ENCODE measurements around the gene MGMT. TPM values are rescaled to one million over a fixed set of nuclear protein-coding genes. Genes with fewer than 3 reads are reported as not detected.

MGMT gene
- total RNA-seq, 1 experiment from 2014 or later: 11.5 TPM

- Histone ChIP-seq H3K27ac (ENCODE audit: low read depth, low read length) (no peak overlapping the region), H3K9ac (ENCODE audit: low read length) (no peak overlapping the region), H3K36me3 (ENCODE audit: control insufficient read depth in 1 of 2, insufficient read depth in 2 of 2, low read length in 2 of 2) (no peaks in the 10 kb centered on the region), H3K4me2 (ENCODE audit: low read length) (no peak overlapping the region), H3K27me3 (ENCODE audit: insufficient read depth, low read length) (no peaks in the 10 kb centered on the region), H3K9me2 (ENCODE audit: insufficient read depth) (no peaks in the 10 kb centered on the region), H3K4me1 (ENCODE audit: control insufficient read depth in 1 of 2, insufficient read depth in 2 of 2, low read length in 2 of 2) (no peaks in the 10 kb centered on the region), H3K79me2 (ENCODE audit: insufficient read depth, low read length) (no peaks in the 10 kb centered on the region), H3K4me3 (replicated peaks in 1 of 2; ENCODE audit: low read depth in 1 of 2, low read length in 2 of 2) (no peak overlapping the region), H4K20me1 (ENCODE audit: insufficient read depth) (no peaks in the 10 kb centered on the region), H3K9me3 (ENCODE audit: control insufficient read depth in 1 of 2, insufficient read depth in 1 of 2, low read depth in 1 of 2, low read length in 2 of 2) (no peaks in the 10 kb centered on the region), H2AFZ (ENCODE audit: low read depth, low read length, poor library complexity, severe bottlenecking) (no peak overlapping the region)
- ATAC-seq: no peak
- DNase-seq (ENCODE audit: low read depth, low spot score): no peak
- ChIA-PET RAD21 (ENCODE audit: low non-redundant PET in 1 of 2, low total read pairs in 2 of 2, uncharacterized antibody in 2 of 2, unreplicated experiment in 2 of 2) (no interaction called here), POLR2A (no interaction called here), CTCF (no interaction called here)
- TF ChIP-seq SRF (IDR thresholded peaks at IDR 0.05; ENCODE audit: low read depth): no peak
- TF ChIP-seq SIN3A (IDR thresholded peaks at IDR 0.05; ENCODE audit: low read depth): no peak
- TF ChIP-seq EGR1 (IDR thresholded peaks at IDR 0.05; ENCODE audit: low read depth): no peak
- no peak for TF ChIP-seq TCF7L2 (IDR thresholded peaks at IDR 0.05; ENCODE audit: borderline replicate concordance, extremely low read depth, insufficient read depth, insufficient read length)
- no TSS peak for BruUV-seq (replicated peaks)
- intact Hi-C loops (cut with micrococcal nuclease): no loop called here
Observed at GRCh38 chr10:129771024-129771423, 304.0 kb downstream of the MGMT start.

- H3K4me3 ChIP-seq (replicated peaks in 1 of 2; ENCODE audit: low read depth in 1 of 2, low read length in 2 of 2): no peak overlapping the region
- H3K79me2 ChIP-seq (ENCODE audit: insufficient read depth, low read length): no peaks in the 10 kb centered on the region
- CTCF ChIA-PET: no interaction called here
- RAD21 ChIA-PET (ENCODE audit: low non-redundant PET in 1 of 2, low total read pairs in 2 of 2, uncharacterized antibody in 2 of 2, unreplicated experiment in 2 of 2): no interaction called here
- no peak for ATAC-seq
- H2AFZ ChIP-seq (ENCODE audit: low read depth, low read length, poor library complexity, severe bottlenecking): no peak overlapping the region
- H3K4me2 ChIP-seq (ENCODE audit: low read length): no peak overlapping the region
- H3K9me3 ChIP-seq (ENCODE audit: control insufficient read depth in 1 of 2, insufficient read depth in 1 of 2, low read depth in 1 of 2, low read length in 2 of 2): no peaks in the 10 kb centered on the region
- no peak overlapping the region for H3K27ac ChIP-seq (ENCODE audit: low read depth, low read length)
- no peaks in the 10 kb centered on the region for H3K27me3 ChIP-seq (ENCODE audit: insufficient read depth, low read length)
- no peaks in the 10 kb centered on the region for H3K4me1 ChIP-seq (ENCODE audit: control insufficient read depth in 1 of 2, insufficient read depth in 2 of 2, low read length in 2 of 2)
- no peaks in the 10 kb centered on the region for H3K36me3 ChIP-seq (ENCODE audit: control insufficient read depth in 1 of 2, insufficient read depth in 2 of 2, low read length in 2 of 2)
- no TSS peak for BruUV-seq (replicated peaks)
- H3K9ac ChIP-seq (ENCODE audit: low read length): no peak overlapping the region
- intact Hi-C loops (cut with micrococcal nuclease): no loop called here
- no peak for DNase-seq (ENCODE audit: low read depth, low spot score)
- POLR2A ChIA-PET: no interaction called here
- H3K9me2 ChIP-seq (ENCODE audit: insufficient read depth): no peaks in the 10 kb centered on the region
- no peaks in the 10 kb centered on the region for H4K20me1 ChIP-seq (ENCODE audit: insufficient read depth)
- TF ChIP-seq, protein P1, sequence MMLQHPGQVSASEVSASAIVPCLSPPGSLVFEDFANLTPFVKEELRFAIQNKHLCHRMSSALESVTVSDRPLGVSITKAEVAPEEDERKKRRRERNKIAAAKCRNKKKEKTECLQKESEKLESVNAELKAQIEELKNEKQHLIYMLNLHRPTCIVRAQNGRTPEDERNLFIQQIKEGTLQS (IDR thresholded peaks at IDR 0.05): no peak
- no peak for TF ChIP-seq EZH2phosphoT487 (IDR thresholded peaks at IDR 0.05; ENCODE audit: borderline replicate concordance)
Observed at GRCh38 chr10:129771576-129771975, 304.5 kb downstream of the MGMT start.
